Measurements from ENCODE around the gene KIRREL2. TPM values are rescaled to one million over a fixed set of nuclear protein-coding genes. Genes with fewer than 3 reads are reported as not detected.
"Not testable (repeated sequence)": the region's sequence is repeated elsewhere in the genome, so short reads cannot be mapped to it uniquely, and the experiment has no call there.

The KIRREL2 gene
- total RNA-seq, 4 donors from 2014 or later, result 1.7 TPM; not detected in 3

DNA sequence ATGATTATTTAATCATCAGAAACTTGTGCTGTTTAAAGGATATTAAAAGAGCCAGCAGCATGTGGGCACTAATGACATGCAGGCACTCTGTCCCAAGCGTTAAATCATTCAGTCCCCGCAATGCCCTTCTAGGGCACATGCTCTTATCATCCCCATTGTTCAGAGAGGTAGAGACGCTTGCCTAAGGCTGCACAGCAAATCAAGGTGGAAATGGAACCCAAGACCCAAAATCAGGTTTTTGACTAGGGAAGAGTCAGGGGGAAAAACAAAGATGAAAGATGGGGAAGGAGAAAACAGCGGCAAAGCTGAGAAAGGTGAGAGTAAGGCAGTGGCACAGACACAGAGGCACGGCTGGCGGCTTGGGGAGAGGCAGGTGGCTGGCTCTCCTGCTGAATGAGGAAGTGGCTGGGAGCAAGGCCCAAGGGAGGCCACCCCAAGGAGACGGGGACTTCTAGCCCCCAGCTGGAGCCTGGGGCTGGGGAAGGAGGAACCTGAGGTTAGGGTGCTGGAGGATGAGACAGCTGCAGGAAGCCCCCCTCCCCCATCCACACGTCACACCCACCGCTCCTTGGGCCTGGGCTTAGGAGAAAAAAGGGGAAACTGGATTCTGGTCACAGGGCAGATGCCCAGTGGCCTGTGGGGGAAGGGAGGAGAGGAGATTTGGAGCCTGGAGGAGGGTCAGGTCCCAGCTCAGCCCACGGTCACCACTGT, 52.4 kb downstream of the KIRREL2 start:
- peaks cover 0 to 13% (median 4%) of the 10 kb centered on the region in 4 donors for H3K4me1 ChIP-seq
- DNase-seq, result peak in 2 of 3 donors; percentile 88 to 91

GRCh38 chr19:35909684-35910035, 52.9 kb downstream of the KIRREL2 start:
- Histone ChIP-seq H3K36me3 (no peaks in the 10 kb centered on the region), H3K9me3 (no peaks in the 10 kb centered on the region), H3K27ac (peak overlapping the region; percentile 53 to 75 (median 67)), H3K27me3 (no peaks in the 10 kb centered on the region), H3K4me3 (no peak overlapping the region), H3K4me1 (peaks cover 0 to 13% (median 4%) of the 10 kb centered on the region in 4 donors)
- TF ChIP-seq POLR2A (IDR thresholded peaks at IDR 0.05), result no peak
- TF ChIP-seq, protein P1, sequence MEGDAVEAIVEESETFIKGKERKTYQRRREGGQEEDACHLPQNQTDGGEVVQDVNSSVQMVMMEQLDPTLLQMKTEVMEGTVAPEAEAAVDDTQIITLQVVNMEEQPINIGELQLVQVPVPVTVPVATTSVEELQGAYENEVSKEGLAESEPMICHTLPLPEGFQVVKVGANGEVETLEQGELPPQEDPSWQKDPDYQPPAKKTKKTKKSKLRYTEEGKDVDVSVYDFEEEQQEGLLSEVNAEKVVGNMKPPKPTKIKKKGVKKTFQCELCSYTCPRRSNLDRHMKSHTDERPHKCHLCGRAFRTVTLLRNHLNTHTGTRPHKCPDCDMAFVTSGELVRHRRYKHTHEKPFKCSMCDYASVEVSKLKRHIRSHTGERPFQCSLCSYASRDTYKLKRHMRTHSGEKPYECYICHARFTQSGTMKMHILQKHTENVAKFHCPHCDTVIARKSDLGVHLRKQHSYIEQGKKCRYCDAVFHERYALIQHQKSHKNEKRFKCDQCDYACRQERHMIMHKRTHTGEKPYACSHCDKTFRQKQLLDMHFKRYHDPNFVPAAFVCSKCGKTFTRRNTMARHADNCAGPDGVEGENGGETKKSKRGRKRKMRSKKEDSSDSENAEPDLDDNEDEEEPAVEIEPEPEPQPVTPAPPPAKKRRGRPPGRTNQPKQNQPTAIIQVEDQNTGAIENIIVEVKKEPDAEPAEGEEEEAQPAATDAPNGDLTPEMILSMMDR (IDR thresholded peaks at IDR 0.05), result no peak
- no peak for DNase-seq

More for the DNA sequence above, 52.4 kb downstream of the KIRREL2 start:
- no peak overlapping the region for H3K4me3 ChIP-seq
- H3K36me3 ChIP-seq, result no peaks in the 10 kb centered on the region
- no peaks in the 10 kb centered on the region for H3K27me3 ChIP-seq
- no peak for TF ChIP-seq POLR2A (IDR thresholded peaks at IDR 0.05)
- TF ChIP-seq, protein P1 (IDR thresholded peaks at IDR 0.05), result no peak
- H3K9me3 ChIP-seq, result no peaks in the 10 kb centered on the region
- H3K27ac ChIP-seq, result peak overlapping the region; percentile 46 to 75 (median 60)

DNA sequence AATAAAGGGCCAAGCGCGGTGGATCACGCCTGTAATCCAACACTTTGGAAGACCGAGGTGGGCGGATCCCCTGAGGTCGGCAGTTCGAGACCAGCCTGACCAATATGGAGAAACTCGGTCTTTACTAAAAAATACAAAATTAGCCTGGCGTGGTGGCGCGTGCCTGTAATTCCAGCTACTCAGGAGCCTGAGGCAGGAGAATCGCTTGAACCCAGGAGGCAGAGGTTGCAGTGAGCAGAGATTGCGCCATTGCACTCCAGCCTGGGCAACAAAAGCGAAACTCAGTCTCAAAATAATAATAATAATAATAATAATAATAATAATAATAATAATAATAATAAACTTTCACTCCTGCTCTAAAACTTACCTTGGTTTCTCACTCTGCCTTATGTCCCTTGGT, 53.6 kb downstream of the KIRREL2 start:
- H3K27ac ChIP-seq, result peak overlapping the region in 1 of 4 donors; percentile 75

DNA sequence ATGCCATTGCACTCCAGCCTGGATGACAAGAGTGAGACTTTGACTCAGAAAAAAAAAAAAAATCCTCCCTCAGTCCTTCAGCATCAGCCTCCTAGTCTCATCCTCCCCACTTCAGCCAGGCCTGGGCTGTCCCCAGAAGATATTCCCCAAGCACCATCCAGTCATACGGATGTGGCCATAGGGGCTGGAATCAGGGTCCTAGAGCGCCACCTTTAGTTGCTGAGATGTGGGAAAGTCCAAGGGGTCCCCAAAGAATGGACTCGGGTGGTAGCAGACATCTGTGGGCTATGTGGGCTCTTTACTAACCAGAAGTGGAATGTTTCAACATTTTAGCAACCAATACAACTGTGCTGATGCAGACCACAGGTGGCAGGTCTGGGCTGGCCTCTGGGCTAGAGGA, 54.5 kb downstream of the KIRREL2 start:
- TF ChIP-seq, protein P1 (IDR thresholded peaks at IDR 0.05), result no peak
- TF ChIP-seq POLR2A (IDR thresholded peaks at IDR 0.05), result no peak
- peaks cover 0 to 13% (median 3%) of the 10 kb centered on the region in 4 donors for H3K4me1 ChIP-seq
- no peaks in the 10 kb centered on the region for H3K36me3 ChIP-seq
- no peaks in the 10 kb centered on the region for H3K9me3 ChIP-seq
- DNase-seq, result no peak
- no peak overlapping the region for H3K27ac ChIP-seq
- no peak overlapping the region for H3K4me3 ChIP-seq
- H3K27me3 ChIP-seq, result no peaks in the 10 kb centered on the region

More for the DNA sequence above, 53.6 kb downstream of the KIRREL2 start:
- H3K4me3 ChIP-seq, H3K27me3 ChIP-seq, DNase-seq, H3K36me3 ChIP-seq, H3K9me3 ChIP-seq: not testable (repeated sequence)
- peaks cover 0 to 13% (median 4%) of the 10 kb centered on the region in 4 donors for H3K4me1 ChIP-seq

GRCh38 chr19:35911790-35912189, 55.1 kb downstream of the KIRREL2 start:
- no peak overlapping the region for H3K4me3 ChIP-seq
- H3K4me1 ChIP-seq, result peaks cover 0 to 13% (median 1%) of the 10 kb centered on the region in 4 donors
- DNase-seq, result no peak
- no peaks in the 10 kb centered on the region for H3K27me3 ChIP-seq
- H3K9me3 ChIP-seq, result no peaks in the 10 kb centered on the region
- H3K36me3 ChIP-seq, result no peaks in the 10 kb centered on the region
- H3K27ac ChIP-seq, result peak overlapping the region in 1 of 4 donors; percentile 2
- TF ChIP-seq, protein P1 (IDR thresholded peaks at IDR 0.05), result no peak
- TF ChIP-seq POLR2A (IDR thresholded peaks at IDR 0.05), result no peak

DNA sequence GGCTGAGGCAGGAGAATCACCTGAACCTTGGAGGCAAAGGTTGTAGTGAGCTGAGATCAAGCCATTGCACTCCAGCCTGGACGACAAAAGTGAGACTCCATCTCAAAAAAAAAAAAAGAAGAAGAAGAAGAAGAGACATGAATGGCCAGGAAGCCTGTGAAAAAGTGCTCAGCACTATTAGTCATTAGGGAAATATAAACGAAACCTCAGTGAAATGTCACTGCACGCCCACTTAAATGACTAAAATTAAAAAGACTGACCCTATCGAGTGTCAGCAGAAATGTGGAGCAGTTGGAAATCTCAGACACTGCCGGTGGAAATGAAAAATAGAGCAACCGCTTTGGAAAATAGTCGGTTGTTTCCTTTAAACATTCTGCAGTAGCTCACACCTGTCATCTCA, 56.9 kb downstream of the KIRREL2 start:
- no peaks in the 10 kb centered on the region for H3K36me3 ChIP-seq
- H3K4me3 ChIP-seq, result no peak overlapping the region
- H3K9me3 ChIP-seq, result no peaks in the 10 kb centered on the region
- peaks cover 0 to 13% (median 1%) of the 10 kb centered on the region in 4 donors for H3K4me1 ChIP-seq
- TF ChIP-seq, protein P1 (IDR thresholded peaks at IDR 0.05), result no peak
- no peak for TF ChIP-seq POLR2A (IDR thresholded peaks at IDR 0.05)
- H3K27ac ChIP-seq, result no peak overlapping the region
- no peaks in the 10 kb centered on the region for H3K27me3 ChIP-seq
- no peak for DNase-seq

Data from Peyer's patch (tissue), 4 donors.